ENCODE data around the gene ZSWIM5.
"Not testable (repeated sequence)": the region's sequence is repeated elsewhere in the genome, so short reads cannot be mapped to it uniquely, and the experiment has no call there.

GRCh38 chr1:45106156-45106545, 100.3 kb downstream of the ZSWIM5 start:
- TF ChIP-seq DPF2 (IDR thresholded peaks at IDR 0.05); MED1 (CRISPR knock-in tag; IDR thresholded peaks at IDR 0.05; ENCODE audit: borderline replicate concordance): not testable (repeated sequence)
